ENCODE data around the gene RNF150. TPM values are rescaled to one million over a fixed set of nuclear protein-coding genes. Genes with fewer than 3 reads are reported as not detected.

Gene RNF150
- total RNA-seq, 1 donor from 2014 or later: not detected

- Mint-ChIP-seq H3K4me1 (no peaks in the 10 kb centered on the region), H3K27ac (no peak overlapping the region), H3K4me3 (no peak overlapping the region), H3K27me3 (peaks cover 21% of the 10 kb centered on the region), H3K9me3 (no peaks in the 10 kb centered on the region), H3K36me3 (ENCODE audit: low read depth) (no peaks in the 10 kb centered on the region)
- intact Hi-C loops (cut with micrococcal nuclease): no loop called here
- ChIA-PET CTCF (no interaction called here), POLR2A (no interaction called here)
- DNase-seq (no peak), ATAC-seq (ENCODE audit: low read depth) (no peak)
- TF ChIP-seq CTCF (IDR thresholded peaks at IDR 0.05): no peak
Observed at GRCh38 chr4:140935254-140935653, 198.0 kb downstream of the RNF150 start.

- H3K27me3 Mint-ChIP-seq: peaks cover 26% of the 10 kb centered on the region
- intact Hi-C loops (cut with micrococcal nuclease): no loop called here
Observed at GRCh38 chr4:140932501-140933045, 200.7 kb downstream of the RNF150 start.

GRCh38 chr4:140931911-140932310, 201.4 kb downstream of the RNF150 start:
- no peak overlapping the region for H3K27ac Mint-ChIP-seq
- peaks cover 26% of the 10 kb centered on the region for H3K27me3 Mint-ChIP-seq
- H3K4me3 Mint-ChIP-seq: no peak overlapping the region
- no peaks in the 10 kb centered on the region for H3K36me3 Mint-ChIP-seq (ENCODE audit: low read depth)
- ChIA-PET POLR2A (no interaction called here), CTCF (no interaction called here)
- H3K4me1 Mint-ChIP-seq: no peaks in the 10 kb centered on the region
- intact Hi-C loops (cut with micrococcal nuclease): no loop called here
- no peak for DNase-seq
- TF ChIP-seq CTCF (IDR thresholded peaks at IDR 0.05): no peak
- no peak for ATAC-seq (ENCODE audit: low read depth)
- no peaks in the 10 kb centered on the region for H3K9me3 Mint-ChIP-seq

More at GRCh38 chr4:140932501-140933045, 200.7 kb downstream of the RNF150 start:
- DNase-seq (no peak), ATAC-seq (ENCODE audit: low read depth) (no peak)
- TF ChIP-seq CTCF (IDR thresholded peaks at IDR 0.05): no peak
- Mint-ChIP-seq H3K9me3 (no peaks in the 10 kb centered on the region), H3K36me3 (ENCODE audit: low read depth) (no peaks in the 10 kb centered on the region), H3K4me3 (no peak overlapping the region), H3K27ac (no peak overlapping the region), H3K4me1 (no peaks in the 10 kb centered on the region)
- CTCF ChIA-PET: no interaction called here
- POLR2A ChIA-PET: no interaction called here

GRCh38 chr4:140930557-140930956, 202.7 kb downstream of the RNF150 start:
- ATAC-seq (ENCODE audit: low read depth) (no peak), DNase-seq (no peak)
- intact Hi-C loops (cut with micrococcal nuclease): no loop called here
- H3K27me3 Mint-ChIP-seq: peaks cover 26% of the 10 kb centered on the region
- no peaks in the 10 kb centered on the region for H3K36me3 Mint-ChIP-seq (ENCODE audit: low read depth)
- TF ChIP-seq CTCF (IDR thresholded peaks at IDR 0.05): no peak
- no peak overlapping the region for H3K4me3 Mint-ChIP-seq
- H3K27ac Mint-ChIP-seq: no peak overlapping the region
- no peaks in the 10 kb centered on the region for H3K4me1 Mint-ChIP-seq
- ChIA-PET CTCF (no interaction called here), POLR2A (no interaction called here)
- no peaks in the 10 kb centered on the region for H3K9me3 Mint-ChIP-seq

GRCh38 chr4:140930011-140930410, 203.3 kb downstream of the RNF150 start:
- DNase-seq: no peak
- Mint-ChIP-seq H3K27me3 (peaks cover 26% of the 10 kb centered on the region), H3K27ac (no peak overlapping the region), H3K4me3 (no peak overlapping the region), H3K9me3 (no peaks in the 10 kb centered on the region), H3K4me1 (no peaks in the 10 kb centered on the region), H3K36me3 (ENCODE audit: low read depth) (no peaks in the 10 kb centered on the region)
- TF ChIP-seq CTCF (IDR thresholded peaks at IDR 0.05): no peak
- ChIA-PET CTCF (no interaction called here), POLR2A (no interaction called here)
- ATAC-seq (ENCODE audit: low read depth): no peak
- intact Hi-C loops (cut with micrococcal nuclease): no loop called here

All from activated B cell treated with CpG ODN at 0.5 μM for 24 hours (primary cell).